GM19463 (cell line): ENCODE results near the gene SOAT1.
"Not testable (repeated sequence)": the region's sequence is repeated elsewhere in the genome, so short reads cannot be mapped to it uniquely, and the experiment has no call there.

Source experiments
- ATAC-seq: cut with Tn5 transposase; IDR thresholded peaks from one replicate; pipeline ENCODE4 v1.9.1; 2021; ENCODE audit warnings: mild to moderate bottlenecking, moderate library complexity; ENCODE audit not compliant: unreplicated experiment

The SOAT1 gene

GRCh38 chr1:179342740-179343404 lies 49.3 kb downstream of the SOAT1 start:
- no peak for ATAC-seq

GRCh38 chr1:179351281-179351680 lies 57.7 kb downstream of the SOAT1 start:
- ATAC-seq, result no peak

- no peak for ATAC-seq
Observed at GRCh38 chr1:179352236-179352635, 58.6 kb downstream of the SOAT1 start.

- ATAC-seq, result no peak
Observed at GRCh38 chr1:179353546-179353945, 59.9 kb downstream of the SOAT1 start.

GRCh38 chr1:179361631-179362030 lies 68.0 kb downstream of the SOAT1 start:
- ATAC-seq, result not testable (repeated sequence)

- peak; percentile 98 for ATAC-seq
Observed at GRCh38 chr1:179365342-179366092, 71.9 kb downstream of the SOAT1 start, which contains the start of gene AXDND1. TSS of gene AXDND1 (plus strand) at chr1:179365971. CDS start at chr1:179366510, 539 bp downstream.

- ATAC-seq, result peak; percentile 26
Observed at GRCh38 chr1:179366093-179366800, 72.7 kb downstream of the SOAT1 start.

GRCh38 chr1:179369751-179370341 lies 76.2 kb downstream of the SOAT1 start:
- no peak for ATAC-seq

GRCh38 chr1:179372160-179372559 lies 78.6 kb downstream of the SOAT1 start:
- ATAC-seq, result no peak

GRCh38 chr1:179376223-179376622 lies 82.6 kb downstream of the SOAT1 start:
- ATAC-seq, result no peak

- ATAC-seq, result no peak
Observed at GRCh38 chr1:179380299-179380698, 86.7 kb downstream of the SOAT1 start.

- no peak for ATAC-seq
Observed at GRCh38 chr1:179384027-179384426, 90.4 kb downstream of the SOAT1 start.

GRCh38 chr1:179385510-179385909 lies 91.9 kb downstream of the SOAT1 start:
- no peak for ATAC-seq

GRCh38 chr1:179393721-179394120 lies 100.1 kb downstream of the SOAT1 start:
- no peak for ATAC-seq

- ATAC-seq, result not testable (repeated sequence)
Observed at GRCh38 chr1:179399399-179399798, 105.8 kb downstream of the SOAT1 start.
